Tibial artery (tissue), 4 donors: Measurements from ENCODE around the gene COL5A2.

Experiments used
- DNase-seq, 2 donors: peaks; one replicate each; pipeline ENCODE4 v3.0.0-alpha.2; 2019
- H3K27ac ChIP-seq, 2 donors: fragments of 200-600 bp; sonication (generic) in 1 of 2; 1 replicate in 1 of 2; 2 replicates in 1 of 2; pipeline ENCODE4 v1.5.1; 2018 to 2019; ENCODE audit warnings: mild to moderate bottlenecking in 1 of 2
- H3K27me3 ChIP-seq, 2 donors: fragments of 200-600 bp; sonication (generic) in 1 of 2; one replicate each; pipeline versions ENCODE4 v1.5.1 to v1.6.0; 2016 to 2019
- H3K36me3 ChIP-seq, 3 donors: fragments of 200-600 bp; sonication (generic) in 2 of 3; one replicate each; pipeline ENCODE4 v1.5.1; 2016 to 2019; ENCODE audit warnings: mild to moderate bottlenecking in 2 of 3
- H3K4me1 ChIP-seq, 4 donors: fragments of 200-600 bp; sonication (generic) in 2 of 4; 1 replicate in 3 of 4; 2 replicates in 1 of 4; pipeline ENCODE4 v1.5.1; 2016 to 2019
- H3K4me3 ChIP-seq, 2 donors: fragments of 200-600 bp; sonication (generic) in 1 of 2; 1 replicate in 1 of 2; 2 replicates in 1 of 2; pipeline ENCODE4 v1.5.1; 2018 to 2019; ENCODE audit warnings: mild to moderate bottlenecking in 2 of 2
- H3K9me3 ChIP-seq, 3 donors: fragments of 200-600 bp; sonication (generic) in 1 of 3; one replicate each; pipeline ENCODE4 v1.5.1; 2016 to 2019
- CTCF ChIP-seq, 2 experiments: fragments of 200-600 bp in 1 of 2; fragments of 450-650 bp in 1 of 2; IDR thresholded peaks; one replicate each; pipeline ENCODE4 v1.5.1; 2017 to 2019; ENCODE audit warnings: antibody characterized with exemption in 2 of 2, mild to moderate bottlenecking in 1 of 2, moderate library complexity in 1 of 2
- intact Hi-C: fragments of 100-400 bp; cut with DNase I; formaldehyde crosslinking; loops from one replicate; pipeline ENCODE4 v1.15.0; 2023; ENCODE audit warnings: low total_unique reads

COL5A2 gene

DNA sequence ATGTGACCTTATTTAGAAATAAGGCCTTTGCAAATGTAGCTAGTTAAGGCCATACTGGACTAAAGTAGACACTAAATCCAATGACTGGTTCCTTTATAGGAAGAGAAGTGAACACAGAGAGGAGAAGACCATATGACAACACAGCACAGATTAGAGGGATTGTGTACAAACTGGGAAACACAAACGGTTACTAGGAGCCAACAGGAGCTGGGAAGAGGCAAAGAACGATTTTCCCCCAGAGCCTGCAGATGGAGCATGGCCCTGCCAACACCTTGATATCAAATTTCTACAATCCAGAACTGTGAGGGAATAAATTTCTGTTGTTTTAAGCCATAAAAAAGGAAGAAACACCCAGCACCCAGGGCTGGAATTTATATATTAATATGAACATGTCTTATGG, 38.7 kb upstream of the COL5A2 start:
- Histone ChIP-seq H3K4me3 (no peak overlapping the region), H3K9me3 (no peaks in the 10 kb centered on the region), H3K27me3 (no peaks in the 10 kb centered on the region), H3K4me1 (peaks cover 0 to 16% (median 9%) of the 10 kb centered on the region in 4 donors), H3K27ac (no peak overlapping the region), H3K36me3 (no peaks in the 10 kb centered on the region)
- no peak for DNase-seq
- intact Hi-C loops, result no loop called here
- TF ChIP-seq CTCF (IDR thresholded peaks at IDR 0.05), result no peak

DNA sequence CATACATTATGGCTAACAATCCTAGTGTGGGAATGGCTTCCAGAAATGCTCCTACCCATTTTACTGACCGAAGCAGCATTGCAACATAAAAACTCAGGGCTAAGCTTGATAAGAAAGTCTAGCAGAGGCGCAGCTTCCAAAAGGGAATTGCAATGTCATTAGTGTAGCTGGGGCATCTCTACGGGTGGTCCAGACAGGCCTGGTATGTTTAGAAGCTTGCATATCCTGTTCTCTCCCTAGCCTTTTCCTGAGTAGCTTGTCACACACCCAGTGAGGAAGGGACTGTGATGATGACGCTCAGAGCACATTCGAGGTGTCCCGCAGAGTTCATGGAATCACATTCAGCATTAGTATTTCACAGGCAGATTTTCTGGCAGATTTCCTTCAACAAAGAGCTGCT, 38.0 kb upstream of the COL5A2 start:
- Histone ChIP-seq H3K27ac (no peak overlapping the region), H3K9me3 (no peaks in the 10 kb centered on the region), H3K4me1 (peaks cover 0 to 13% (median 7%) of the 10 kb centered on the region in 4 donors), H3K27me3 (no peaks in the 10 kb centered on the region), H3K4me3 (no peak overlapping the region), H3K36me3 (no peaks in the 10 kb centered on the region)
- TF ChIP-seq CTCF (IDR thresholded peaks at IDR 0.05), result no peak
- no peak for DNase-seq
- intact Hi-C loops, result no loop called here

GRCh38 chr2:189217051-189217450, 37.5 kb upstream of the COL5A2 start:
- no peaks in the 10 kb centered on the region for H3K36me3 ChIP-seq
- TF ChIP-seq CTCF (IDR thresholded peaks at IDR 0.05), result no peak
- intact Hi-C loops, result no loop called here
- H3K27me3 ChIP-seq, result no peaks in the 10 kb centered on the region
- no peak overlapping the region for H3K27ac ChIP-seq
- no peaks in the 10 kb centered on the region for H3K9me3 ChIP-seq
- peaks cover 0 to 8% (median 3%) of the 10 kb centered on the region in 4 donors for H3K4me1 ChIP-seq
- no peak overlapping the region for H3K4me3 ChIP-seq
- no peak for DNase-seq

- Histone ChIP-seq H3K9me3 (no peaks in the 10 kb centered on the region), H3K4me1 (peaks cover 0 to 16% (median 3%) of the 10 kb centered on the region in 4 donors), H3K36me3 (no peaks in the 10 kb centered on the region), H3K27me3 (no peaks in the 10 kb centered on the region), H3K4me3 (no peak overlapping the region), H3K27ac (no peak overlapping the region)
- no peak for TF ChIP-seq CTCF (IDR thresholded peaks at IDR 0.05)
- DNase-seq, result no peak
- intact Hi-C loops, result no loop called here
These were observed 34.9 kb upstream of the COL5A2 start for GRCh38 chr2:189214484-189214883.

GRCh38 chr2:189213250-189213649, 33.7 kb upstream of the COL5A2 start:
- TF ChIP-seq CTCF (IDR thresholded peaks at IDR 0.05), result no peak
- no peaks in the 10 kb centered on the region for H3K9me3 ChIP-seq
- no peaks in the 10 kb centered on the region for H3K36me3 ChIP-seq
- no peak overlapping the region for H3K27ac ChIP-seq
- no peak overlapping the region for H3K4me3 ChIP-seq
- peaks cover 0 to 26% (median 3%) of the 10 kb centered on the region in 4 donors for H3K4me1 ChIP-seq
- no peak for DNase-seq
- intact Hi-C loops, result no loop called here
- H3K27me3 ChIP-seq, result no peaks in the 10 kb centered on the region
